8988T (cell line): ENCODE results near the gene PDE8B.

Experiments
- DNase-seq: peaks from one replicate; pipeline ENCODE4 v3.0.0; 2011

The PDE8B gene

GRCh38 chr5:77189421-77189820, 21.1 kb upstream of the PDE8B start:
- DNase-seq: no peak

GRCh38 chr5:77192441-77193050, 17.9 kb upstream of the PDE8B start:
- DNase-seq: no peak

DNA sequence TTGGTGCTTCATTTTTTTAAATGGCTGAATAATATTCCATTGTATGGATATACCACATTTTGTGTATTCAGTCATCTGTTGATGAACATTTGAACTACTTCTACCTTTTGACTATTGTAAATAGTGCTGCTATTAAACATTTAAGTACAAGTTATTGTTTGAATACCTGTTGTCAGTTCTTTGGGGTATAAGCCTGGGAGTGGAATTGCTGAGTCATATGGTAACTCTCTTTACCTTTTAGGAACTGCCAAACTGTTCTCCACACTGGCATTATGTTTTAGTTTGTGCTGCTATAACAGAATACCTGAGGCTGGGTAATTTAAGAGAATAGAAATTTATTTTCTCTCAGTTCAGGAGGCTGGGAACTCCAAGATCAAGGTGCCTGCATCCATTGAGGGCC, 15.7 kb upstream of the PDE8B start:
- DNase-seq: no peak

DNA sequence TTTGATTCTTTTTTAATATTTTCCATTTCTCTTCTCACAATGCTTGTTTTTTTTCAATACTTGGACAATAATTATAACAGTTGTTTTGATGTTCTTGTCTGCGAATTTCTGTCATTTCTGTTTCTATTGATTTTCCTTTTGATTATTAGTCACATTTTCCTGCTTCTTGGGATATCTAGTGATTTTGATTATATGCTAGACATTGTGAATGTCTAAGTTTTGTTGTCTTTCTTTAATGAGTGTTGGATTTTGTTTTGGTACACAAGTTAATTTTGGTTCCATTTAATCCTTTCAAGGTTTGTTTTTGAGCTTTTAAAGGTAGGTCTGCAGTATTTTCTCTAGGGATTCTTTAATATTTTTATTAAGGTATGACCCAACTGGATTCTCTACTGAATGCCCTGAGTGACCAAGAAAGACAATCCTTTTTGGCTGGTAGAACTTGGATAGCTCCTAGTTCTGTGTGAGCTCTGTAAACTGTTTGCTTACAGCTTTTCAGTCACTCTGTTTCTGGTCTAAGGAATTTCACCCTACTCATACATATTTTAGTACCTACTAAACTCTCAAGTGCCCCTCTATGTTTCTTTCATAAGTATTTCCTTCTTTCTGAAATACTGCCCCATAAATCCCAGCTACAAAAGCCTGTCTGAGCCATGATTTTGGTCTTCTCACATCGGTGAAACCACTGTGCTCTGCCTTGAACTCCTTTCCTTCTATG, 12.5 kb upstream of the PDE8B start:
- no peak for DNase-seq

- no peak for DNase-seq
Measured at GRCh38 chr5:77200663-77201062, 9.8 kb upstream of the PDE8B start.

- DNase-seq: no peak
Measured at GRCh38 chr5:77202145-77202544, 8.3 kb upstream of the PDE8B start.

DNA sequence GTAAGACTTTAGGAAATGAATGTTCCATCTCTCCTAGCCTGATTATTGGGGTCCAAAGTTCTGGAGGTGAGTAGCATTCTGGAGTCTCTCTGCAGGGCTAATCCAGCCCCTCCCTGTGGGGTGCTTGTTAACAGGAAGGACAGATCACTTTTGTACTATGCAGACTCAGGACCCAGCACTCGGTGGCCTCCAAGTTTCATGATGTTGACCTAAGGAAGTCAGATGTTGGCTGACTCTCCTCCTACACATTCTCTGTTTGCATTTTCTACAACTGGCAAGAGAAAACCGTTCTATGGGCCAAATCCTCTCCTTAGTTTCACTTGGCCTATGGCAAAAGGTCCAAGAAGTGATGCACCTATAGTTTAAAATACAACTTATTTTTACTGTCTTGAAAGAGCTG, 5.5 kb upstream of the PDE8B start:
- DNase-seq: no peak

DNA sequence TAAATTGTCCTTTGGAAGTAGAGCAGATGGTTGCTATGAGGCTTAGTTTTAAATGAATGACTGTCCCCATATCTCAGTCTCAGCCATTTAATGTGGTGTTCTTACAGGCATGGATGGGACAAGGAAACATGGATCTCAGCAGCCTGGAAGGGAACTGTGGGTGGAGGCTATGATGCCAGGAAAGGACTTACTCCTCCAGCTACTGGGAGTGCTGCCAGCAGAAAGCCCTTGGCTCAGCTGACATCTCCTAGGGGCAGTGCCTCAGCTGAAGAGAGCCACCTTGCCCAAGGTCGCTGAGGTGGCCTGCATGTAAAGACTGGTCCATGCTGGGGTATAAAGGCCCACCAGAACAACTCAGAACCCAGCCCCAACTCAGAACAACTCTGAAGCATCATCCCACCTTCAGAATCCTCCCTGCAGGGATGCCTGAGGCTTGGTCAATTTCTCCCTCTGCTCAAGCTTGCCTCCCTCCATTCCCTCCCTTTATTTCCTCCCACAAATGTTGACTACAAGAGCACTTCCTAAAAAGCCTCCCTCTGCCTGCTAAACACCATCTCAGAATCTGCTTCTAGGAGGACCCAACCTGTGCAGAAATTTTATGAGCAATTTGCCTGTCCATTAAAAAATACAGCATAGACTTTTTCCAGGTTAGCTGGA, 1.8 kb upstream of the PDE8B start:
- DNase-seq: no peak

- no peak for DNase-seq
Measured at GRCh38 chr5:77209495-77210090, 887 bp upstream of the PDE8B start.

DNA sequence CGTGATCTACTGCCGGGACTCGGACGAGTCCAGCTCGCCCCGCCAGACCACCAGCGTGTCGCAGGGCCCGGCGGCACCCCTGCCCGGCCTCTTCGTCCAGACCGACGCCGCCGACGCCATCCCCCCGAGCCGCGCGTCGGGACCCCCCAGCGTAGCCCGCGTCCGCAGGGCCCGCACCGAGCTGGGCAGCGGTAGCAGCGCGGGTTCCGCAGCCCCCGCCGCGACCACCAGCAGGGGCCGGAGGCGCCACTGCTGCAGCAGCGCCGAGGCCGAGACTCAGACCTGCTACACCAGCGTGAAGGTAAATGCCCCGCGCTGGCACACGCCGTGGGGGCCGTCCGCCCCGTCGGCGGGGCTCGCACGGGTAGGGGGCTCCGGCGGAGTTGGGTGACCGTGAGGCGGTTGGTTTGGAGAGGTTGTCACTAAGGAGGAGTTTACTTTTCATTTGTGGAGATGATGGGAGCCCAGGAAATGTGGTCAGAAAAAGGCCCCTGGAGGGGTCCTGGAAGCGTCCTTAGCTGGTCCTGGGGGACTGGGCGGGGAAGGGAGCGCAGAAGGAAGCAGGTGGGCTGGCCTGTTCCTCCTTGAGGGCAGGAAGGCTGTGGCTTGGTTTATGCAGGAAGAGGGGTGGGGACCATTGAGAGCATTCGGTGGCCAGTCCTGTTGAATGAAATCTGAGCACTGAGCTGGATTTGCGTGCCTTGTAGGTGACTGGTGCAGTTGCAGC, 647 bp downstream of the PDE8B start:
- DNase-seq: no peak

DNA sequence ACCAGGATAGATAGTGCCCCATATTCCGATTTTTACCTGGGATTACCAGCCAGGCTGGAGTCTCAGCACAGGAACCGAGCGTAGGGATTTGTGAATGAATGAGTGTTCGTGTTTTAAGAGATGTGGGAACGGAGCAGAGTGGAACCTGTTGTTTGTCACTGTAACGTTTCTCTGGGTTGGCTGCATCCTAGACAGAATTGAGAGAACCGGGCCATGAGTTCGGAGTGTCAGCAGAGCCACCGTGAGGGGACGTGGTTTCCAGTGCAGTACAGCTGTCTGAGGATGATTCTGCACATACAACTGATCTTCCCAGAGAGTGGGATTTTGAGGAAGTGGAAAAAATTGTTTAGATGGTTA, 1.2 kb downstream of the PDE8B start:
- no peak for DNase-seq

DNA sequence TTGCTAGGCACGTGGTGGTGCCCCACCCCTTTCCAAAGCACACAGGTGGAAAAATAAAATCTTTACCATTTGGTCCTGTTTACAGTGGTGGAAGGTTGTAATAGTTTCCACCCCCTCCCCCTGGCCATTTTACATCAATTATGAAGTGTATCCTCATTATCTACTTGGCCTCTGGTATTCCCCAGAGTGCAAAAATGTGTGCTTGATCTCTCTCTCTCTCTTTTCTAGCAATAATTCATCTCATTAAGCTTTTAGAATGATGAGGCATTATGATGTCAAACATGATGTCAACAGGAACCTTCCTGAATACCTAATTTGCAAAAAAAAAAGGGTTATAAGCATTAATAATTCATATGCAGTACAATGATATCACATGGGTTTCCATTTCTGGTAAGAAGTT, 3.1 kb downstream of the PDE8B start:
- DNase-seq: no peak

DNA sequence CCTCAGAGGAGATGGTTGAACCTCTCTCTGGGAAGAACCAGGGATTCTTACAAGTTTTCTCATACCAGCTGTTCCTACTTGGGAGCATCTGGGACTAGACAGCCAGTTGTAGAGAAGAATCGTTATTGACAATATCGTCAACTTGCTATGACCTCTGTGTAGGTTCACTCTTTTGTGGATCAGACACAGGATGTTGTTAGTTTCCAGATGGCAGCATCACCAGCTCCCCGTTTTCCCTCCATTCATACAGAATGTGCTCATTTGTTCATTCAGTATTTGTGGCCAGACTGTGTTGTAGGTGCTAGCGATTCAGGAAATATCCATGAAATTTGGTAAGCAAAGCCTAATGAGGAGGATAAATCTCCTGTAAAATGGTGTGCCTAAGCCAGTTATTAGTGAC, 3.7 kb downstream of the PDE8B start:
- no peak for DNase-seq

DNA sequence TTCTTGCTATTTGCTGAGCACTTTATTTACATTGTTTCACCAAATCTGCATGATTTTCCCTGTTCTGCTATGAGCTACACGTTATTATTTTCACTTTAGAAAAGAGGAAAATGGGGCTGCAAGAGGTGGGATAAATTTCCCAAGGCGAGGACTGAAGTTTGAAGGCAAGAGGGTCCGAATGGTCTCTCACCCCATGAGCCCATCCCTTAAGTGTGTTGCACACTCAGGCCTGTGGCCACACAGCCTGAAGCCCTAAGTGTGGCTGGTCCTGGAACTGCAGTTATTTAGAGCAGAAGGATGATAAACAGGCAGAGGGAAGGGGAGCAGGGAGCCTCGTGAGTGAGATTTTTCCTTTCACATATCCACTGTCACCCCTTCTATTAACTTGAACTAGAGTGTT, 7.8 kb downstream of the PDE8B start:
- DNase-seq: no peak

GRCh38 chr5:77221115-77221514, 10.6 kb downstream of the PDE8B start:
- DNase-seq: no peak

- no peak for DNase-seq
Measured at GRCh38 chr5:77222722-77223121, 12.2 kb downstream of the PDE8B start.

DNA sequence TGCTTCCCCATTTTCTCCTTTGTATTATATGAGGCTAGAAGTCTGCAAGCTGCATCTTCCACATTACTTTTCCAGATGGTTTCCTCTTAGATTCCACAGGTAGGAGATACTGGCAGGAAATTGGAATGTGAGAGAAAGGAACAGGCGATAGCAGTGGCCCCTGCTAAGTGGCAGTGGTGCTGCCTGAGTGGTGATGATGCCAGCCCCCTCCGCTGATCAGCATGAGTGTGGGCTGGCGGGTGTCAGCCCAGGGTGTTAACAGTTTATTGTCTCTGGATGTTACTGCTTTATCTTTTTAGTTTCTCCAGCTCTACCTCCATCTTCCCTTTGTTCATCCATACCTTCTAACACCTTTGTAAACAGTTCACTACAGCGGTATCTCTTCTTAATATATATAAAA, 13.2 kb downstream of the PDE8B start:
- no peak for DNase-seq

- no peak for DNase-seq
Measured at GRCh38 chr5:77224672-77225355, 14.3 kb downstream of the PDE8B start.

DNA sequence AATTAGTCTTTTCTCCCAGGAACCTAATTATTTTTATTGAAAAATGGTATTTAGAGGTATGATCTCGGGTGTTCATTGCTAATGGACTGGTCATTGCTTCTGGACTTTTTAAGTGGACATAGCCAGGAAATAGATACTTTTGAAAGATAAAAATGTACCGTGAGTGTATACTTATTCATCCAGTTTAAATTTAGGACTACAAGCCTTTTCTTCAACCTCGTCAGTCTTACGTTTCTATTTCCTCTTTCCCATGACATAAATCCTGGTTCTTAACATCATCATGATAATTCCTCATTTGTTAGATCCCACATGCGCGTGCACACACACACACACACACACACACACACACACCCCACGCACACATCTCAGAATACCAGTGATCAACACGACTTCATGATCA, 15.1 kb downstream of the PDE8B start:
- DNase-seq: no peak

DNA sequence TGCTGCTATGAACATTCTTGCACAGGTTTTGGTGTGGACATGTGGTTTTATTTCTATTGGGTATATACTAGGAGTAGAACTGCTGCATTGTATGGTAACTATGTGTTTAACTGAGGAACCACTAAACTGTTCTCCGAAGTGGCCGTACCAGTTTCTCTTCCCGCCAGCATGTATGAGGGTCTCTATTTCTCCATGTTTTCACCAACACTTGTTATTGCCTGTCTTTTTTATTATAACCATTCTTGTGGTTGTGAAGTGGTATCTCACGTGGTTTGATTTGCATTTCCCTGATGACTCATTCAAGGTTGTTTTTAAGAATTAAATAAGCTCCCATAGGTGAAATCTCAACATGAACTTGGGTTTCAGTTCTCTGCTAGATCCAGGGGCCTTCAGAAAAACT, 19.4 kb downstream of the PDE8B start:
- no peak for DNase-seq

DNA sequence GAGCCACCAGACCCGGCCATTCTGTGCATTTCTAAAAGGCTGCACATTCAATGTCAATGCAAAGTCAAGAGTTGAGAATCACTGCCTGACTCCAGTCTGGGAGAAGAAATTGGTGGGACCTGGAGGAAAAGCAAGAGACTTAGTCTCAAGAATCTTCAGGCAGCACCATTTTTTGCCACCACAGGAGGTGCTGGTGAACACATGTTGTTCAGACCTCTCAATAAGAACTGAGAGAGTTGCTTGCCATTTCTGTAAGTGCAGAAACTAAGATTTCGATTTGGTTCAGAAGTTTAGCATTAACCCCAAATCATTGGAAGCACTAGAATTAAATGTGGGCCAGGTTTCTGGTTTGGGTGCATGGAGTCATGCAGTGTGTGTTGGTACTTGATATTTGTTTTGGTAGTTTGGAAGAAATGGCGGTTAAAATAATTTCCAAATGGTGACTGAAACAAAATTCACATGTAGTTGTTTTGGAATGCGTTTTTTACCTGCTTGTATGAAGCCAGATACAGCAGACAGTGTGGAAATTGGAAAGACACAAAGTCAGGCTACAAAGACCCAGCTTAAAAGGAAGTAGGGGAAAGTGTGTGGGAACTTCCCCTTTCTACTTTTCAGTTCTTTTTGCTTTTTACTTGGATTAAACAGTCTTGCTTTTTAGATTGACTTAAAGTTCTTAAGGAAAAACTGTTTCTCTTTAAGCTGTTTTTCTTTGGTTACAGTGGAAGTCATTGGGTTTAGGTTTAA, 20.4 kb downstream of the PDE8B start:
- no peak for DNase-seq

GRCh38 chr5:77231471-77232138, 21.1 kb downstream of the PDE8B start:
- DNase-seq: no peak
